SK-N-SH (cell line): ENCODE measurements around the gene PPEF1. TPM values are rescaled to one million over a fixed set of nuclear protein-coding genes. Genes with fewer than 3 reads are reported as not detected.
A peak's percentile ranks its signal among the peaks of the same experiment; 100 is the strongest.

ENCODE experiments used
- CTCF ChIA-PET: fragments of 300-600, 350-600 bp; formaldehyde crosslinking; extraction: SDS; loops from one replicate; lab custom pipeline; 2021; lab: Yijun Ruan, JAX
- POLR2A ChIA-PET: fragments of 350-600 bp; sonication (Branson Sonifier 250); formaldehyde crosslinking; extraction: SDS; loops from one replicate; lab custom pipeline; 2020; ENCODE audit warnings: antibody characterized with exemption, inconsistent platforms; lab: Yijun Ruan, JAX
- DNase-seq: peaks from one replicate; pipeline ENCODE4 v3.0.0; 2012
- H2AFZ ChIP-seq: fragments of 200-600 bp; sonication (generic); 2 replicates; pipeline ENCODE4 v1.8.1; 2016; ENCODE audit warnings: antibody characterized with exemption, mild to moderate bottlenecking, low read depth
- H3F3A ChIP-seq: fragments of 200-600 bp; sonication (generic); replicated peaks from 2 replicates; pipeline ENCODE3; 2016; ENCODE audit warnings: antibody characterized with exemption, mild to moderate bottlenecking; ENCODE audit not compliant: insufficient read depth
- H3K27ac ChIP-seq, 2 experiments: fragments of 200-500 bp in 1 of 2; fragments of 200-600 bp in 1 of 2; sonication (Bioruptor generic) in 1 of 2; sonication (generic), shearing (Covaris generic) in 1 of 2; 2 replicates each; pipeline versions ENCODE4 v1.5.1 to v1.6.1; 2014 to 2016; ENCODE audit warnings: low read depth in 2 of 2, inconsistent platforms in 1 of 2, low read length in 1 of 2, mild to moderate bottlenecking in 1 of 2, mixed read lengths in 1 of 2
- H3K27me3 ChIP-seq: fragments of 200-600 bp; sonication (generic), shearing (Covaris generic); 2 replicates; pipeline ENCODE4 v1.6.1; 2016; ENCODE audit warnings: mixed run types; ENCODE audit not compliant: insufficient read depth
- H3K36me3 ChIP-seq, 2 experiments: fragments of 200-500 bp in 1 of 2; fragments of 200-600 bp in 1 of 2; sonication (Bioruptor generic) in 1 of 2; sonication (generic) in 1 of 2; replicated peaks in 1 of 2; 2 replicates each; pipeline versions ENCODE3 to v1.5.1; 2014 to 2016; ENCODE audit warnings: low read length in 1 of 2, mild to moderate bottlenecking in 1 of 2; ENCODE audit not compliant: insufficient read depth in 2 of 2, control insufficient read depth in 1 of 2
- H3K4me1 ChIP-seq, 2 experiments: fragments of 200-500 bp in 1 of 2; fragments of 200-600 bp in 1 of 2; sonication (Bioruptor generic) in 1 of 2; sonication (generic), shearing (Covaris generic) in 1 of 2; 2 replicates each; pipeline versions ENCODE4 v1.5.1 to v1.6.1; 2014 to 2016; ENCODE audit warnings: low read depth in 1 of 2, low read length in 1 of 2, mixed run types in 1 of 2; ENCODE audit not compliant: insufficient read depth in 2 of 2, control insufficient read depth in 1 of 2
- H3K4me2 ChIP-seq: fragments of 200-600 bp; sonication (generic), shearing (Covaris generic); 2 replicates; pipeline ENCODE4 v1.6.1; 2017; ENCODE audit warnings: mixed run types
- H3K4me3 ChIP-seq, 2 experiments: fragments of 200-500 bp in 1 of 2; fragments of 200-600 bp in 1 of 2; sonication (Bioruptor generic) in 1 of 2; sonication (generic), shearing (Covaris generic) in 1 of 2; 2 replicates each; pipeline versions ENCODE4 v1.5.1 to v1.8.1; 2014 to 2016; ENCODE audit warnings: low read depth in 2 of 2, inconsistent platforms in 1 of 2, low read length in 1 of 2, mild to moderate bottlenecking in 1 of 2, mixed read lengths in 1 of 2, moderate library complexity in 1 of 2
- H3K79me2 ChIP-seq: fragments of 200-600 bp; sonication (generic); 2 replicates; pipeline ENCODE4 v1.8.1; 2017; ENCODE audit warnings: mild to moderate bottlenecking; ENCODE audit not compliant: insufficient read depth
- H3K9ac ChIP-seq: fragments of 200-600 bp; sonication (generic); 2 replicates; pipeline ENCODE4 v1.6.1; 2017; ENCODE audit warnings: mixed run types
- H3K9me2 ChIP-seq: fragments of 200-600 bp; sonication (generic); 2 replicates; pipeline ENCODE4 v1.6.1; 2017; ENCODE audit warnings: mixed run types
- H3K9me3 ChIP-seq: fragments of 200-600 bp; sonication (generic); 2 replicates; pipeline ENCODE4 v1.6.1; 2017; ENCODE audit warnings: mixed run types, mild to moderate bottlenecking, moderate library complexity
- H4K20me1 ChIP-seq: fragments of 200-600 bp; sonication (generic); 2 replicates; pipeline ENCODE4 v1.6.1; 2017; ENCODE audit warnings: mild to moderate bottlenecking, mixed run types; ENCODE audit not compliant: insufficient read depth
- EP300 ChIP-seq, 2 experiments: IDR thresholded peaks; 2 replicates each; pipeline versions ENCODE4 v1.4.0 to v1.6.1; 2012; ENCODE audit warnings: borderline replicate concordance in 1 of 2, low read depth in 1 of 2, low read length in 1 of 2
- FOXJ3 ChIP-seq: sonication (generic); formaldehyde crosslinking; IDR thresholded peaks from 2 replicates; pipeline ENCODE4 v1.5.1; 2020; ENCODE audit warnings: mild to moderate bottlenecking, missing genetic modification reagents
- FOXM1 ChIP-seq: IDR thresholded peaks from 2 replicates; pipeline ENCODE4 v1.4.0; 2012; ENCODE audit warnings: low read depth, mild to moderate bottlenecking
- IRF3 ChIP-seq: fragments of 150-350 bp; IDR thresholded peaks from 2 replicates; pipeline ENCODE4 v1.6.1; 2016; ENCODE audit warnings: mild to moderate bottlenecking, low read depth, low read length
- MEF2A ChIP-seq: IDR thresholded peaks from 2 replicates; pipeline ENCODE4 v1.4.0; 2012; ENCODE audit warnings: low read depth, borderline replicate concordance
- MXI1 ChIP-seq: IDR thresholded peaks from 2 replicates; pipeline ENCODE4 v1.6.1; 2012; ENCODE audit warnings: mild to moderate bottlenecking, low read depth, low read length, improper control_type of control experiment
- RCOR1 ChIP-seq: fragments of 150-350 bp; IDR thresholded peaks from 2 replicates; pipeline ENCODE4 v1.6.1; 2017; ENCODE audit warnings: antibody characterized with exemption, low read length
- RXRA ChIP-seq: IDR thresholded peaks from 2 replicates; pipeline ENCODE4 v1.4.0; 2012; ENCODE audit warnings: low read depth, mild to moderate bottlenecking, borderline replicate concordance
- SIN3A ChIP-seq: IDR thresholded peaks from 2 replicates; pipeline ENCODE4 v1.6.1; 2012; ENCODE audit warnings: low read depth, mild to moderate bottlenecking, low read length, moderate library complexity, borderline replicate concordance
- TAF1 ChIP-seq: IDR thresholded peaks from 2 replicates; pipeline ENCODE4 v1.6.1; 2012; ENCODE audit warnings: low read depth, mild to moderate bottlenecking, low read length, moderate library complexity, borderline replicate concordance
- TEAD4 ChIP-seq: IDR thresholded peaks from 2 replicates; pipeline ENCODE4 v1.4.0; 2012; ENCODE audit warnings: mild to moderate bottlenecking, borderline replicate concordance; ENCODE audit not compliant: insufficient read depth
- USF1 ChIP-seq: IDR thresholded peaks from 2 replicates; pipeline ENCODE4 v1.4.0; 2012; ENCODE audit warnings: low read depth, borderline replicate concordance
- YY1 ChIP-seq: IDR thresholded peaks from 2 replicates; pipeline ENCODE4 v1.4.0; 2012; ENCODE audit warnings: low read depth, mild to moderate bottlenecking
- WGBS: methylation state at CpG from one replicate; pipeline ENCODE4 v1.1.6; 2017; ENCODE audit warnings: low lambda C conversion rate; 5-methylcytosine and 5-hydroxymethylcytosine counted together
- polyA plus RNA-seq, 3 experiments: library from polyadenylated mRNA; depleted of rRNA; stranded (reverse); fragments of >200 nt; gene quantifications; 2 replicates each; pipeline ENCODE4 v1.2.3, GENCODE V29; 2012
- TF ChIP-seq, protein P1 (sequence below): IDR thresholded peaks from 2 replicates; pipeline ENCODE4 v1.4.0; 2012; ENCODE audit warnings: low read depth, borderline replicate concordance
- TF ChIP-seq, protein P2 (sequence below): fragments of 200-600 bp; sonication (generic); IDR thresholded peaks from 2 replicates; pipeline ENCODE4 v1.6.1; 2017; ENCODE audit warnings: antibody characterized with exemption, mild to moderate bottlenecking, moderate library complexity
- TF ChIP-seq, protein P3 (sequence below): IDR thresholded peaks from 2 replicates; pipeline ENCODE4 v1.4.0; 2012; ENCODE audit warnings: low read depth

Gene PPEF1
- polyA plus RNA-seq, 1 of the 3 experiments (the other 2 are of a cell fraction), result 0.16 TPM

GRCh38 chrX:18702362-18703195 lies 4.9 kb upstream of the PPEF1 start (continued):
- no peak for TF ChIP-seq FOXM1
- TF ChIP-seq RCOR1, result no peak
- TF ChIP-seq, protein P1, sequence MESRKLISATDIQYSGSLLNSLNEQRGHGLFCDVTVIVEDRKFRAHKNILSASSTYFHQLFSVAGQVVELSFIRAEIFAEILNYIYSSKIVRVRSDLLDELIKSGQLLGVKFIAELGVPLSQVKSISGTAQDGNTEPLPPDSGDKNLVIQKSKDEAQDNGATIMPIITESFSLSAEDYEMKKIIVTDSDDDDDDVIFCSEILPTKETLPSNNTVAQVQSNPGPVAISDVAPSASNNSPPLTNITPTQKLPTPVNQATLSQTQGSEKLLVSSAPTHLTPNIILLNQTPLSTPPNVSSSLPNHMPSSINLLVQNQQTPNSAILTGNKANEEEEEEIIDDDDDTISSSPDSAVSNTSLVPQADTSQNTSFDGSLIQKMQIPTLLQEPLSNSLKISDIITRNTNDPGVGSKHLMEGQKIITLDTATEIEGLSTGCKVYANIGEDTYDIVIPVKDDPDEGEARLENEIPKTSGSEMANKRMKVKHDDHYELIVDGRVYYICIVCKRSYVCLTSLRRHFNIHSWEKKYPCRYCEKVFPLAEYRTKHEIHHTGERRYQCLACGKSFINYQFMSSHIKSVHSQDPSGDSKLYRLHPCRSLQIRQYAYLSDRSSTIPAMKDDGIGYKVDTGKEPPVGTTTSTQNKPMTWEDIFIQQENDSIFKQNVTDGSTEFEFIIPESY, result no peak
- peak in 1 of 2 experiments; percentile 38; a peak in 1 of 4 replicates for TF ChIP-seq EP300 (IDR thresholded peaks at IDR 0.05; ENCODE audit: borderline replicate concordance in 1 of 2, low read depth in 1 of 2, low read length in 1 of 2)
- no peak for TF ChIP-seq SIN3A

- CTCF ChIA-PET, result no interaction called here
- WGBS, result 74% methylated on average over 3 of the region's 3 CpGs
- Histone ChIP-seq H3K79me2 (no peaks in the 10 kb centered on the region), H3K9me2 (no peaks in the 10 kb centered on the region), H3K4me2 (no peak overlapping the region), H3K27me3 (no peaks in the 10 kb centered on the region; the same call in 1 of the 2 replicates), H3K9me3 (no peaks in the 10 kb centered on the region), H3K36me3 (no peaks in the 10 kb centered on the region), H2AFZ (no peak overlapping the region), H3K9ac (no peak overlapping the region), H3F3A (no peaks in the 10 kb centered on the region), H3K27ac (no peak overlapping the region), H3K4me1 (no peaks in the 10 kb centered on the region; a peak in 3 of 4 replicates), H4K20me1 (no peaks in the 10 kb centered on the region), H3K4me3 (no peak overlapping the region; a peak in 1 of 4 replicates)
- TF ChIP-seq, protein P2, sequence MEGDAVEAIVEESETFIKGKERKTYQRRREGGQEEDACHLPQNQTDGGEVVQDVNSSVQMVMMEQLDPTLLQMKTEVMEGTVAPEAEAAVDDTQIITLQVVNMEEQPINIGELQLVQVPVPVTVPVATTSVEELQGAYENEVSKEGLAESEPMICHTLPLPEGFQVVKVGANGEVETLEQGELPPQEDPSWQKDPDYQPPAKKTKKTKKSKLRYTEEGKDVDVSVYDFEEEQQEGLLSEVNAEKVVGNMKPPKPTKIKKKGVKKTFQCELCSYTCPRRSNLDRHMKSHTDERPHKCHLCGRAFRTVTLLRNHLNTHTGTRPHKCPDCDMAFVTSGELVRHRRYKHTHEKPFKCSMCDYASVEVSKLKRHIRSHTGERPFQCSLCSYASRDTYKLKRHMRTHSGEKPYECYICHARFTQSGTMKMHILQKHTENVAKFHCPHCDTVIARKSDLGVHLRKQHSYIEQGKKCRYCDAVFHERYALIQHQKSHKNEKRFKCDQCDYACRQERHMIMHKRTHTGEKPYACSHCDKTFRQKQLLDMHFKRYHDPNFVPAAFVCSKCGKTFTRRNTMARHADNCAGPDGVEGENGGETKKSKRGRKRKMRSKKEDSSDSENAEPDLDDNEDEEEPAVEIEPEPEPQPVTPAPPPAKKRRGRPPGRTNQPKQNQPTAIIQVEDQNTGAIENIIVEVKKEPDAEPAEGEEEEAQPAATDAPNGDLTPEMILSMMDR, result peak; percentile 22; the same call in 1 of the 2 replicates
- no peak for TF ChIP-seq FOXJ3
- TF ChIP-seq TEAD4, result no peak
- TF ChIP-seq, protein P3, sequence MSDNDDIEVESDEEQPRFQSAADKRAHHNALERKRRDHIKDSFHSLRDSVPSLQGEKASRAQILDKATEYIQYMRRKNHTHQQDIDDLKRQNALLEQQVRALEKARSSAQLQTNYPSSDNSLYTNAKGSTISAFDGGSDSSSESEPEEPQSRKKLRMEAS, result no peak
- no peak for DNase-seq
- POLR2A ChIA-PET, result no interaction called here
Measured at GRCh38 chrX:18709833-18710232, 2.4 kb downstream of the PPEF1 start.

- CTCF ChIA-PET, result interaction anchor here (1.1 to 1.4 kb wide), 2 partner anchors 10 to 14 kb away, joined by 3 read pairs; no protein-coding TSS in a partner anchor
- TF ChIP-seq IRF3, result no peak
- TF ChIP-seq TAF1, result no peak
- no peak for TF ChIP-seq TEAD4
- no peak for TF ChIP-seq FOXM1
- TF ChIP-seq USF1, result no peak
- TF ChIP-seq RXRA, result no peak
- TF ChIP-seq MXI1, result no peak
- TF ChIP-seq YY1, result no peak
- TF ChIP-seq MEF2A, result no peak
- TF ChIP-seq, protein P3, result no peak
Measured at GRCh38 chrX:18714910-18715309, 7.5 kb downstream of the PPEF1 start.

More at GRCh38 chrX:18714910-18715309, 7.5 kb downstream of the PPEF1 start:
- Histone ChIP-seq H3K4me3 (no peak overlapping the region), H3K27ac (no peak overlapping the region), H3K9me3 (no peaks in the 10 kb centered on the region), H3K36me3 (no peaks in the 10 kb centered on the region), H3K27me3 (no peaks in the 10 kb centered on the region), H4K20me1 (no peaks in the 10 kb centered on the region), H2AFZ (no peak overlapping the region), H3K4me2 (no peak overlapping the region), H3K79me2 (no peaks in the 10 kb centered on the region), H3K9me2 (no peaks in the 10 kb centered on the region), H3K4me1 (no peaks in the 10 kb centered on the region; a peak in 1 of 4 replicates), H3F3A (no peaks in the 10 kb centered on the region), H3K9ac (no peak overlapping the region)
- DNase-seq, result no peak
- WGBS, result 56% methylated on average over 9 of the region's 9 CpGs
- POLR2A ChIA-PET, result no interaction called here
